GM12873 (cell line): ENCODE data around the gene ACOXL.

Experiments used
- TF ChIP-seq, protein P1 (sequence below): IDR thresholded peaks from 2 replicates; pipeline ENCODE4 v1.5.1; 2012; ENCODE audit warnings: low read depth, mild to moderate bottlenecking, moderate library complexity, low read length, control low read depth; ENCODE audit not compliant: insufficient read depth; ENCODE audit errors: missing control alignments

The ACOXL gene

DNA sequence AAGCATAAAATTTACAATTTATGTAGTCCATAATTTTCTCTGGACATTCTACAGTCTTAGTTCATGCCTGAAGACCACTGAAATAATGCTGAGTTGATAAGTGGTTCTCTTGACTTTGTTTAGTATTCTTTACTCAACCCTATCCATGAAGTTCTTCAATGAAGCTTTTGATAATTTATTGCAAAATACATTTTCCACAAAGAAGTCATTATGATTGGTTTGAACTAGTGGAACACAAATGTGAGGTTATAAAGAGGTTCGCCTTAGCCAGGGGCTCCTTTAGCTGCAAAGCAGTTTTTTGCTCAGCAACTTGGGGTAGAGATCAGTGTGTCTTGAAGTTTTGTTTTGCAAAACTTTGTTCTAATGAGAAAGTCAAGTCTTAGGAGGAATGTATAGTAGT is 394.2 kb downstream of the ACOXL start:
- TF ChIP-seq, protein P1, sequence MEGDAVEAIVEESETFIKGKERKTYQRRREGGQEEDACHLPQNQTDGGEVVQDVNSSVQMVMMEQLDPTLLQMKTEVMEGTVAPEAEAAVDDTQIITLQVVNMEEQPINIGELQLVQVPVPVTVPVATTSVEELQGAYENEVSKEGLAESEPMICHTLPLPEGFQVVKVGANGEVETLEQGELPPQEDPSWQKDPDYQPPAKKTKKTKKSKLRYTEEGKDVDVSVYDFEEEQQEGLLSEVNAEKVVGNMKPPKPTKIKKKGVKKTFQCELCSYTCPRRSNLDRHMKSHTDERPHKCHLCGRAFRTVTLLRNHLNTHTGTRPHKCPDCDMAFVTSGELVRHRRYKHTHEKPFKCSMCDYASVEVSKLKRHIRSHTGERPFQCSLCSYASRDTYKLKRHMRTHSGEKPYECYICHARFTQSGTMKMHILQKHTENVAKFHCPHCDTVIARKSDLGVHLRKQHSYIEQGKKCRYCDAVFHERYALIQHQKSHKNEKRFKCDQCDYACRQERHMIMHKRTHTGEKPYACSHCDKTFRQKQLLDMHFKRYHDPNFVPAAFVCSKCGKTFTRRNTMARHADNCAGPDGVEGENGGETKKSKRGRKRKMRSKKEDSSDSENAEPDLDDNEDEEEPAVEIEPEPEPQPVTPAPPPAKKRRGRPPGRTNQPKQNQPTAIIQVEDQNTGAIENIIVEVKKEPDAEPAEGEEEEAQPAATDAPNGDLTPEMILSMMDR: no peak

DNA sequence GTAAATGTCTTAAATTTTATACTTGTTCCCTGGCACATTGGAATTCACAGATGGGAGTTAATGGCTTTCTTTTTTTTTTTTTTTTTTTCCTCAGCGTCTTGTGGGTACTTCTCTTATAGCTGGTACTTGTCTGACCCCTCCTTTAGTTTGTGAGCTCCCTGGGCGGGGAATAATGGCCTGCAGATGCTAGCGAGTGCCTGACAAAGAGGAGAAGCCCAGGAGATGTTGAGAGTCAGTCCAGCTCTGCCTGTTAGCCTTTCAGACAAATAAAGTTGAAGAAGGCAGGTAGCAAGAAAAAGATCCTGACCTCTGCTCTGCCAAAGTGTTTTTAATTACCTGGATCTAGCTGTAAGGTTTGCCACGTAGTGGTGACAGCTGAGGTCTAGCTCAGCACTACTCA is 395.0 kb downstream of the ACOXL start:
- TF ChIP-seq, protein P1: no peak

DNA sequence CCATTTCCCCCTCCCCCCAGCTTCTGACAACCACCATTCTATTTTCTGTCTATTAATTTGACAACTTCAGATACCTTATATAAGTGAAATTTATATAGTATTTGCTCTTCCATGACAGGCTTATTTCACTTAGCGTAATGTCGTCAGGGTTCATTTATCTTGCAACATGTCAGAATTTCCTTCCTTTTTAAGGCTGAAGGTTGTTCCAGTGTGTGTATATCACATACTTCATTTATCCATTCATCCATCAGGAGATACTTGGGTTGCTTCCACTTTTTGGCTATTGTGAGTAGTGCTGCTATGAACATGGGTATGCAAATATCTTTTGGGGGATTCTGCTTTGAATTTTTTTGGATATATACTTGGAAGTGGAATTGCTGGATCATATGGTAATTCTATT is 395.7 kb downstream of the ACOXL start:
- TF ChIP-seq, protein P1: no peak

DNA sequence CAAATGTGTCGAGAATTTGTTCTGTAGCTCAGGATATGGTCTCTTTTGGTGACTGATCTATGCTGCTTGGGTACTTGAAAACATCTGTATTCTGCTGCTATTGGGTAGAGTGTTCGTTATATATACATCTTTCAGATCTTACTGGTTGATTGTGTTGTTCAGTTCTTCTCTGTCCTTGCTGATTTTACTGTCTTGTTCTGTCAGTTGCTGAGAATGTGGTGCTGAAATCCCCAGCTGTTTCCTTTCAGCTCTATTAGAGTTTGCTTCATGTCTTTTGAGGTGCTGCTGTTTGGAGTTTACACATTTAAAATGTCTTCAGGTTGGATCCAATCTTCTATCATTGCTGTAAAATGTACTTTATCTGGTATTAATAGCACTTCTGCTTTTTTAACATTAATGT is 401.2 kb downstream of the ACOXL start:
- TF ChIP-seq, protein P1: no peak

DNA sequence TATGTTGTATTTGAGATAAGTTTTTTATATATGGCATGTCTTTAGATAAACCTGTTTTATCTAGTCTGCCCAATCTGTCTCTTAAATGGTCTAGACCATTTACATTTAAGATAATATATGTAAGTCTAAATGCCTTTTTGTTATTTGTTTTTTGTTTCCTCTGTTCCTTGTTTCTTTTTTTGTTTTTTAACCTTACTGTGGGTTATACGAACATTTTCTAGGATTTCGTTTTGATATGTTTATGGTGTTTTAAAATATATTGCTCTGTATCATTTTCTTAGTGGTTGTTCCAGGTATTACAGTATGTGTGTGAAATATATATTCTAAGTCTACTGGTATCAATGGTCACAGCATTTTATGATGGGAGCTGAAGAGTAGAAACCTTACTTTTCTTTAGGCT is 401.7 kb downstream of the ACOXL start:
- TF ChIP-seq, protein P1: no peak

DNA sequence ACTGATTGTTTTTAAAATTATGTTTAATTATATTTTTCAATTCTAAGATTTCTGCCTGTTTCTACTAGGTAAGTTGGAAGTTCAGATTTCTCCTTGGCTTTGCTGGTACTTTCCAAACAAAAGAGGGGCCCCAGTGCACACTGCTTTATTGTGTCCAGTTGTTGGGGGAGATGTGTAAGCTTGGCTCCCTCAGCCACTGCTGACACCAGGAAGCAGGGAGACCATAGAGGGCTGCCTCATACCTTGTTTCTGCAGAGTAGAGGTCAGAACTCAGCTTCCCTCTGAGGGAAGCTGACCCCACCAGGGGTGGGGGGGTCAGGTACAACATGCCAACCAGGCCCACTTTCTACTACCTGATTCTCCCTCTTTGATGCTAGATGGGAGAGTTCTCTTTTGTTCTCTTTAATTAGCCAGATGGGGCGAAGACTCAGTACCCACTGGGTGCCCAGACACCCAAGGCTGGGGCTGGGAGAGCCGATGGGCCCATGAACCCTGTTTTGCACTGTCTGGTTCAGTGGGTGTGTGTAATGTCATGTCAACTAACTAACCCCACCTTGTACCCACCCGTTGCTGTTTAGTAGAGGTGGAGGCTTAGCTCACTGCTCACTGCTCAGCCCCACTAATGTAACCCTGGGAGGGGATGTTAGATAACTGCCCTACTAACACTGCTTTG is 403.0 kb downstream of the ACOXL start:
- TF ChIP-seq, protein P1: no peak

DNA sequence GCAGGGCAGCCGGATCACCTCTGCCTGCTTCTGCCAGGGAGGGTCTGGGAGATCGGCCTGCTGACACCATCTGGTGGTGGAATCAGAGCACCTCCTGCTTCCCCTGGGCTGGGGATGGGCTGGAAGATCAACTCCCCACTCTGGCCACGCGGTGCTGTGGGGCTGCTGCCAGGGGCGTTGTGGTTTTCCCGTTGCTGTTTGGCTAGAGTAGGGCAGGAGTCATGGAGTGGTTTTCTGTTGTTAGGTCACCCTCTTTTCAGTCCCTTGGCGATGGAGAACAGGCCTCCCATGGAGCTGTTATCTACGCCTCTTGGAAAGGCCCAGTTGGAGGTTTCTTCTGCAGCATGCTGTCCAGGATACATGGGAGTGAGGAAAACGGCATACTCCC is 403.5 kb downstream of the ACOXL start:
- TF ChIP-seq, protein P1: no peak

DNA sequence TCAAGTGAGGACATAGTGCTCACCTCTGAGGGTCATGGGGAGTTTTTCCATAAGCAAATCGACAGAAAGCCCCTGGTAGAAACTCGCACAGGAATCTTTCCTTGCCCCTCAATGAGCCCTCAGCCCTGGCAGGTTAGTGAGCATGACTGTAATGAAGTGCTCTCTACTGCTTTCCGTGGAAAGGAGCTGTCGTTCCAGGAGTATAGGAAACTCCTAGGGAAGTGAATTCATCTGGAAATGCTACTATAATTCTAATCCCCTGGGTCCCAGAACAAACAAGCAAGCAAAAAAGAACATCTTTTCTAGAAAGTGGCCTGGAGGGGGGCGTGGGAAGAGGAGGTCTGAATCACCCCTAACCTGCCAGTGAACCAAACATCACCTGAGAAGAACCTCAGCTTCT is 406.5 kb downstream of the ACOXL start:
- TF ChIP-seq, protein P1: no peak
